Stimulated activated CD4-positive, alpha-beta T cell treated with anti-CD3 and anti-CD28 coated beads, Interleukin-15, amount 100 ng/mL, for 48 hours (primary cell): ENCODE measurements around the gene MACROD2.

Experiments used
- DNase-seq, 2 donors: peaks; one replicate each; pipeline ENCODE4 v3.0.0-alpha.2; 2020; ENCODE audit warnings: low read depth in 2 of 2

MACROD2 gene

DNA sequence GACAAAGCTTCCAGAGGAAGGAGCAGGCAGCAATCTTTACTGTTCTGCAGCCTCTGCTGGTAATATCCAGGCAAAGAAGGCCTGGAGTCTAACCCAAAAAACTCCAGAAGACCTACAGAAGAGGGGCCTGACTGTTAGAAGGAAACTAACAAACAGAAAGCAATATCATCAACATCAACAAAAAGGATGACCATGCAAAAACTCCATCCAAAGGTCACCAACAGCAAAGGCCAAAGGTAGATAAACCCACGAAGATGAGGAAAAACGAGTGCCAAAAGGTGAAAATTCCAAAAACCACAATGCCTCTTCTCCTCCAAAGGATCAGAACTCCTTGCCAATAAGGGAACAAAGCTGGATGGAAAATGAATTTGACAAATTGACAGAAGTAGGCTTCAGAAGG is 811.9 kb downstream of the MACROD2 start:
- DNase-seq, result no peak

DNA sequence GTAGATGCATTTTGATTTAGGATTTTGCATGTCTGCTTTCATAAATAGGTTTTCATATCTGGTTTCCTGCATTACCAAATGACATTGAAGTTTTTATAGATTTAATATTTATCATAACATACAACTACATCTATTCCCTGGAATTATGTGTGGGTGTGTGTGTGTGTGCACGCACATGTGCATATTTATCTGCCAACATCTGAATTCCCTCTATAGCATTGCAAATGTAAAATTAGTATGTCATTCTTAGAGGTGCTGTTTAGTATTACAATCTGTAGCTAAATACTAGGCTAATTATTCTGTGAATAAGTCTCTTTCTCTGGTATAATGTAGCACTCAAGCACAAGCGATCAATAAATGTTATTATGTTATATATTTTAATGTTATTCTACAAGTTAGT is 820.0 kb downstream of the MACROD2 start:
- DNase-seq, result no peak

DNA sequence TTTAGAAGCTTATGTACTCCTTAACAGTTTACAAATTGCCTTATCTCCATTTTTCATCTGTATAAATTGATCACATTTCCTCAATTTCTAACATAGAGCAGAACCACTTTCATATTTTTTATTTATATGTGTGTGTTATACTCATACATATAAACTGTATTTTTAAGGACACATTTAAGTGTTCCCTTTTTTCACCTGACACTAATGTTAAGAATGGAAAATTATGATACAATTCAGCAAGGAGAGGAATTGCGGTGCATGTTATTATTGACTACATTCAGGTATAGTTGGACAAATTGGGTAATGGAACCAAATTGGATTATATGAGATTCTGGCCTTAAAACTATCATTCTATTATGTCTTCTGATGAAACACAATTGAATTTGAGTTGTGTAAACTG is 821.2 kb downstream of the MACROD2 start:
- DNase-seq, result no peak

DNA sequence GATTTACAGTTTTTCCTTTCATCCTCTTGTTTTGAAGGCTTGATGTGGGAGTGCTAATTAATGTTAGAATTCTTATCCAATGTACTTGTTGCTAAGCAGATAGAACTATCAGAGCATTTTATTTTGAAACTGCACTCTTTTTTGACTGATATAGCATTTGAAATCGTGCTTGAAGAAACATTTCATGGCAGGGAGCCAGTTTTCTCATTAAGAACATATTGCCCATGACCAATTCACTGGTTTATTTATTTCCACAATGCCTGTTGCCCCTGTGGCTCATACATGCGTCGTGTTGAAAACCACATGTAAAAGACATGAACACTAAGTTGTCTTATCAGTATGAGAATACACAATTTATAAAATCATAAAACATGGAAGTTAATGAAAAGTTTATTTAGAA is 821.8 kb downstream of the MACROD2 start:
- DNase-seq, result no peak

DNA sequence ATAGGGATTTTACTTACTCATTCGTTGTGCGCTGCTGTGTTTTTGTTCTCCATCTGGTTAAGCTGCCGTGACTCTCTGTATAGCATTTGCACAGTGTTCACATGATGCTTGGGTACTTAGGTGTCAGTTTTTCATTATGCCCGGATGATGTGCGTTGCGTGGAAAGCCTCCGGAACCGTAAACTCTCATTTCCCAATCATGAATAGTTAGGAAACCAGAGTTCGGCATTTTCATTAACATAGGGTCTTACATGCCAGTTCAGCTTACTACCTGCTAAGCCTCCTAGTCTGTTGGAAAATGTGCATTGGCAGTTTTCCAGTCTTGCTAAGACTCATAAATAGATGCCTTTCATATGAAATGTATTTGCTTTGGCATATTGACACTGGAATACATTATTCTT is 825.5 kb downstream of the MACROD2 start:
- DNase-seq, result no peak

DNA sequence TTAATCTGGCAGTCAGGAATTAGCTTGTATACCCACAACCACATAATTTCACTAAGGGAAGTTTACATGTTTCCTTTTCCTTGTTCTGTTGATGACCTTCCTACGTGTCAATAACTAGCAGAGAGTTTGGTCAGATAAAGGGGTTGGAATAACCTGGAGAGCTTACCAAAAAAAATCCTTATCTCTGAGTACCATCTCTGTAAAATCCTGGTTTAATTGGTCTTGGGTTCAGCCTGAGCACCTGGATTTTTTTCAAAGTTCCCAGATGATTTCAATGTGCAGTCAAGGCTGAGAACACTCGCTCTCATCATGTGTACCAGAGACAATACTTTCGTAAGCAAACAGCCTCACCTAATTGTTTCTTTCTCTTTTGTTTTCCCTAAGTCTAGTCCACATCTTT is 825.9 kb downstream of the MACROD2 start:
- DNase-seq, result no peak

DNA sequence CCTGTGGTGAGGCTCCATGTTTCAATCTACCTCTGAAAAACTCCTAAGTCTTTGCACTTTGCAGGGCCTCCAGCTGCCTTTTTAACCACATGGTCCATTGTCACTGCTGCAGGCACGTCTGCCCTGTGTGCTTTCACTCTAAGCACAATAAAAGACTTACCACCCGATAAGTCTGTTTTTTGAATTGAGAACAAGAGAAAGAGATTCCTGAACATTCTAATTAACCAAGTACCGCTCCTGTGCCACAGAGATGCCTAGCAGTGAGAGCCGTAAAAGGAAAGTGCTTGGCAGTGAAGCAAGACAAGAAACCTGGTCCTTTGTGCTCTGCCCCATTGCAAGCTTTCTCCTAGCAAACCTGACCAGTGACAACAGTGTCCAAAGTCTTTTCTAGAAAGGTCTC is 829.7 kb downstream of the MACROD2 start:
- no peak for DNase-seq

DNA sequence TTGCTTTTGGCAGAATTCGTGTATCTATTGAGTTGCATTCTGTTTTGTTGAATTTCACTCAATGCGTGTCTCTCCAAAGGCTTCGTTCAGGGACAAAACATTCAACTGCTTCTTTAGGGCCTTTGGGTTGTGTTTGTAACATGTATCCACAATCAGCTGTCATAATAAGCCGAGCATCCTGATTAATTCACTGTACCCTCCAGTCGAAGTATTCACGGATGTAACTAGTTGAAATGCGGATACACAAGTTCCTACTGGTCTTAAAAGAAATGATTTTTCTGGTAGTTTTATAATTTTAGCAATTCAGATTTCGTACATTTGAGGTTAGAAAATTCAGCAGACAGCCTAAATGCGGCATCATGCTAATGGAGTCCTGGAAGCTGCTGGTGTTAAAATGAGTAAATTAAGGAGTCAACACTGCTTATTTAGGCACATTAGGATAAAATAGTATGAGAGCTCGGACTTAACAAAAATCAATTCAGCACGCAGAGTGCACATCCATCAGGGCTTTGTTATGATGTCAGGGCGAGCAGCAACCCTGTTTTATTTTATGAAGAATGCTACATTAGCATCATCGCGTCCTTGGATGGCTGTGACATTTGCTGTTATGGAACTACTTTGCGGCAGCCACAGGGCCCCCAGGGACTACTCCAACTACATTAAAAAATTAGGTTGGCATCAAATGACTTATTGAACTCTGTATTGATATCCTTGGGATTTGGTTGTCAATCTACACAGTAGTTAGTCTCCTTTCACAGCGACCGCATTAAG is 831.4 kb downstream of the MACROD2 start:
- no peak for DNase-seq

DNA sequence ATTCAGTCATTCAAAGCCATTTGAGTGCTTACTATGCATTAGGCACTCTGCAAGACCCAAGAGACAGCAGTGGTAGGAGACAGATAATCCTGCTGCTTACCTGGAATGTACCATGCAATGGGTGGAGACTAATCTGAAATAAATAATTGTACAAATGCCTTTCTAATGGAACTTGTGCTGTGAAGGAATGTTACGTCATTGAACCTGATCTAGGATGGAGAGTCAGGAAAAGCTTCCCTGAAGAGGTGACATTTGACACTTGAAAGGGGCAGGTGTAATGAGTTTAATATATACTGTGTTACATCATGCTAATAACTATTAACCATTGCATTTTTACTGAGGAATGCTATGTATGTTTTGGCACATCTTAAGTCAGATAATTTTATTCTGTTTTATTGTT is 833.1 kb downstream of the MACROD2 start:
- no peak for DNase-seq

DNA sequence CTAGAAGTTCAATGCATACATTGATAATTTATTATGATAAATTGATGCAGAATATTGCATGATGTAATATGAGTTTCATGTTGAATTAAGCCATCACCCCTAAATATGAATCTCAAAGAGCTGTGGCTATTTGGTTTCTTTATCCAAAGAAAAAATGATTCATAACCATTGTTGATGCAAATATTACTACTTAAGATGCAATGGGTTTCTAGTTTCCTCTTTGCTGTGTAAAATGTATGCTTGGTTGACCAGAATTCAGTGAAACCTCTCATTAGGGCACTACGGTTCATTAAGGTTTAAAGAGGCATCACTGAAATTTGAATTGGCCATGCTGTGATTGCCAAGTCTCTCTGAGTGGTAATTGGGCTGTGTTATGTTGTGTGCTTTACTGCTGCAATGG is 834.6 kb downstream of the MACROD2 start:
- no peak for DNase-seq

DNA sequence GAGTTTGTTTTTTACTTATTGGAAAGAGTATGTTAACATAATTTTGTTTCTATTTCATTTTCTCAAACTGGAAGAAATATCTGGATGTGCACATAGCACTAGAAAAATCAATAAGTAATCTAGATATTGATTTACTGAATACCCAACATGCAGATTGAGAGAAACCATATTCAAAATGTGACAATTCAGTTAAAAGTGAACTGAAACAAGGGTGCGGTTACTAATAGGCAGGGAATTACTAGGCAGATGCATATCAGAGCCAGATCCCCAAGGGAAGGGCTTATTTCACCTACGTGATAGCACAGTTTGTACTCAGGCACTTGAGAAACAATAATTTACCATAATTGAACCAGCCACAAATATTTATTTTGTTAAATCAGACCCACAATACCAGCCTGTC is 835.1 kb downstream of the MACROD2 start:
- DNase-seq, result no peak

DNA sequence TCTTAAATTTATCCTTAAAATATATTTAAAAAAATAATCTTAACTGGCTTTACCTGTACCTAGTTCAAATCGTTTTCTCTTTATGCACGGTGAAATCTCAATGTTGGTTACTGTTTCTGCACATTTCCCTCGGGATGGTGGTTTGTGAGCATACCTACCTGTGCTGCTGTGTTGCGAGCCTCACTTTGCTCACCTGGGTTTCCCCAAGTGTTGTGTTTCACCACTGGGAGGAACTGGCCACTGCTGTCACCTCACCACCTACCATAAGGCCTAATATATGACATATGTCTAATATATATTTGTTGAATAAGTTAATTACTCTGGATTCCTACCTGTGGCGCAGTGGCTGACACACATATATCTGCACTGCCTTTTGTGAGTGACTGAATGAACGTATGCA is 835.6 kb downstream of the MACROD2 start:
- no peak for DNase-seq

DNA sequence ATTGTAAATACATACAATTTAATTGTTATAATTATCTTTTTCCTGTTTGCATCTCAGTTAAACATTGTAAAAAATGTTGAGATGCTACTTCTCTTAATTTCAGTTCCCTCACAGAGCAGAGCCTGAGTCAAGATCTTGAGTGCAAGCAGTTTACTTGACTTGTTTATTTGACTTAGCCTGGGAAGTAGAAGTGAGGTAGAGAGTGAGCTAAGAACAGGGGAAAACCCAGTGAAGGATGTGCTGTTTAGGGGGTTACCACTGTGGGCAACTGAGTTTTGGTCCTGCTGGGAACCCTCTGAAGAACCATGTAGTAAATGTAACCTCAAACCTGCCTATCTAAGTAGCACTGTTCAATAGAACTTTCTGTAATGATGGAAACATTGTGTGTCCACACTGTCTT is 837.3 kb downstream of the MACROD2 start:
- no peak for DNase-seq

DNA sequence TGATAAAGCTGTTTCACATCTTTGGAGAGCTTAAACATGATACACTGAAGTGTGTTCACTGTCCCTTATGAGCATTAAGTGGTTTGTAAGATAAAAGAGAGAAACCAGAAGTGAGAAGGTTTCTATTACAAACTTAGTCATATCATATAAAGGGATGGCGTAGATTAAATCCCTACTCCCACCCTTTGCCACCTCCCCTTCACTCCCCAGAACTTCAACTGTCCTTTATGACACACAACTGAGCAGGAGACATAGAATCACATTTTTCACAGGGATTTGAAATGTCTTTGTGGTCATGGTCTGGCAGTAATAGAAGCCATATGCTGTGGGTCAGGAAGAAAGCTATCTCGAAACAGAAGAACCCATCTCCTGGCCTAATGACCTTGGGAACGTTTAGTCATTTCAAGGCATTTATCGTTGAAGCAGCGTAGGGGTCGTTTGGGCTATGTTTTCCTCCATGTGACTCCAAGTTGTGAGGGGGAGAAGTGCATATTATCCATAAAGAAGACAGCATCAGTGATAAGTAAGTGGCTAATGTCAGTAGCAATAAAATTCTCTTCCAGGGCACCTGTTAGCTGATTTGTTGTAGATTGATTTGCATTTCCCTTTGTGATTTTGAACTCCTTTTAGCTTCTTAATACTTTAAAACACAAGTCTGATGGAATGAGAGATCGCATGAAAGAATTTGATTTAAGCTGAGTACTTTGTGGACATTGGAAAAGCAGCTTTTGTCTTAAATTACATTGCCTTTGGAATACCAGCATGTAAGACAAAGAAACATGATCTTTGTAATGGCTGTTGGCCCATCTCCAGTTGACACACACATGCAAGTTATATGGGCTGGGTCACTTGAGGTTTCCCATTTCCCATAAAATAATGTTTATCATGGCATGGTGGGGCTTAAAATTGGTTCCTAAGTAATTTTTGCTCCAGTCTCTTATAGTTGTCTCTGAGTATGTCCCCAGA is 843.6 kb downstream of the MACROD2 start:
- no peak for DNase-seq

DNA sequence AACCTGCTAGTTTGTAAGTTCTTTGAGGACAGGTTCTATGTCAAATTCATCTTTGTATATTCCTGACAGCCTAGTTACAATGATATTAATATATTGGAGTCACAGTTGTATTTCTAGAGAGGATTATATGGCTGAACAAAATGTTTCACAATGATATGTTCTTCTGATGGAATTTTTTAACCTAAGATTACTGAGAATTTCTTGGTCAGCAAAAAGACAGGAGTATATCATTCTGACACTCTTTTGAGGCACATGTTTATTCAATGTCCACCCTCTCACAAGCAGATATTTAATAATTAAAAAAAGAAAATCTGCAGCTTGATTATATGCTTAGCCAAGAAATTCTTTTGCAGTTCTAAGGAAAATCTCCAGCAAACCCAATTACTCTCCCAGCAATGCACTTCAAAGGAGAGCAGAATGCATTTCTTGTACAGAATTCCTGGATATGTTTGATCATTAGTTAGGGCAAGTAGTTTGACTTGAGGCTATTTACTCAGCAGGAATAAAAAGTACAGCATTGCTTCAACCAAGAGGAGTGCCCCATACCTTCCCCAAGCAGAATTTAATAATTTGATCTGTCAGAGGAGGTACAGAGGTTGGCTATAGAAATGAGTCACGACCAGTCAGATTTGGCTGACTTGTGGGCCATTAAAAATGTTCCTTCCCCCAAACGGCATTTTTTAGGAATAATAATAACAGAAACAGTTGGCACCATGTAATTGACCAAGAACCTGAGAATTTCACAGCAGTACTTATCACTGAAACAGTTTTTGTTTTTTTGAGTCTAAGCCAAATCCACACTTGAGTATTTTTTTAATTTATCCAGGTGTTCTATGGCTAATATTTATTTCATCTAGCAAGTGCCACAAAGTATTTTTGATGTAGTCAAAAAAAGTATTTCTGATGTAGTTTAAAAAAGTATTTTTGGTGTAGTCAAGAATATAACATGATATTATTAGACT is 850.2 kb downstream of the MACROD2 start:
- DNase-seq, result no peak

DNA sequence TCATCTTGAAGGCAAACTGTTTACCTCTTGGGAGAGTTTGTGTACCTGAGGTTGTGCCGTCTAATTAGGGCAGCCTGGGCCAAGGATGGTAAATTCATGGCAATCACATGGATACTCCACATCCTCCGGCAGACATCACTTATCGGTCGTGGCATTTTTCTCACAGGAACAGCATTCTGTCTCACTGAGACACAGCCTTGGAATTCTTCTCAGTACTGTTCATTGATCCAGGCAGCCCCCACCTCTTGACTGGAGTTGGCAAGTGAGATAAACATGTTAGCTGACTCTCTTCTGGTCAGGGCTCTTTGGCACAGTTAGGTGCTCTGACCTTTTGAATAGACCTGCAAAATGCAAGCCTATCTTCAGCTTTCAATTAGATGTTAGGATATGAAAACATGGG is 853.5 kb downstream of the MACROD2 start:
- no peak for DNase-seq

DNA sequence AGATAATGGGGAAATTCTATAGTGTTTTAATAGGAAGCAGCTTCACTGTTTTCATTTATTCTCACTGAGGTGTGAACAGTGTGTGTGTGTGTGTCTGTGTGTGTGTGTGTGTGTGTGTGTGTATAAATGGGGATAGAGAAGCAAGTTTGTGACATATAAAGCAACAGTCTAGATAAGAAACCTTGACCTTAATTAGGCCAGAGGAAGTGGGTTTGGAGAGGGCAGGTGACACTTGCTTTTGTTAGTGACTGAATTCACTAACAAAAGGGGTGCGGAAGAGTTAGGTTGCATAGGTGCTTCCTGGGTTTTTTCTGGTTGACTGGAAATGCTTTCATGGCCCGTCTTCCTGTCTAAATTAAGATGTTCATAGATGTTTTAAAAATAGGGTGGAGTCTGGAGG is 857.8 kb downstream of the MACROD2 start:
- DNase-seq, result no peak

DNA sequence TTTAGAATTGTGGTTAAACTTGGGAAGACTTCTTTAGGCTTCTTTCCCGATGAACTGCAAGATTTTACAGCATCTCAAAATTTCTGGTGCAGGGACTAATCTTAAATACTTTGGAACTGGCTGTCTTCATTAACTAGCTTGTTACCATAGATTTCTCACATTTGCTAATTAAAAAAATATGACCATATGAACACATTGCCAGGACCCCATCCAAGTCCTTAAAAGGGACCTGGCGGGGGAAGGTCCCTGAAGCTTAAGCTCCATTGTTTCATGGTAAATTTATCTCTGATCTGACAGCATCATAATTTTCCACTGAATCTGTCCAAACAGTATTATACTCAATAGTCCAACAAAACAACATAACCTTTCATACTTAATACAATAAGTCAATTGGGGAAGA is 859.9 kb downstream of the MACROD2 start:
- DNase-seq, result no peak

DNA sequence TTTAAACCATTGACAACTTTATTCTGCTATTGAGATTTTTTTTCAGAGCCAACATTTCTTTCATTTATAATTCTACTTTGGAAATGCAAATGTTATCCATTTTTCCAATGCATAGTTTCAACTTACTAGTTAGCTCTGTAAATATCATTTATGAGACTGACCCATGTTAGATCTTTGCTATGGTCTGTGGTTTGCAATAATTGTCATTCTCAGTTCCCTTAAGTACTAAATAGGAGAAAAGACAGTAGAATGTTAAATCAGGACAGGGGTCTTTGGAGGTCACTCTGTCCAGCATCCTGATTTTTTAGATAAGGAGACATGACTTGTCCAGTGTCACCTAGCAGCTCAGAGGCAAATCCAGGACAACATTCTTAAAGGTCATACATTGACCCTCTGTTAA is 864.3 kb downstream of the MACROD2 start:
- DNase-seq, result no peak

DNA sequence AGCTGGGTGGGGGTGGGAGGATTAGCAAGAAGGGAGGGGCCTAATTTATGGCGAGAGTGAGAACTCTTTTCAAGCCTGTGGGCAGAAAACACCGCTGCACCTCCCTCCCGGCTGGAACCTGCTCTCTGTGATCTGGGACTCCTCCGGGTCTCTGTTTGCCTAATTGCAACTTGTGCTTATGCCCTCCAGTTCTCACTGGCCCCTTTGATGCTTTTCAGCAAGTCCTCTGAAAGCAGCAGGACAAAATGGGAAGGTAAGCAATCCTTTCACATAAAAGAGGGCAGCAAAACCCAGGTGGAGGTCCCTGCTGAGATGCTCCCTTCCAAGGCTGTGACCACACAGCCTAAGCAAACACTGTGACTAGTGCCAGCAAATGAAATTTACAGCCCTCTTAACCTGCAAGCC is 865.1 kb downstream of the MACROD2 start:
- no peak for DNase-seq

DNA sequence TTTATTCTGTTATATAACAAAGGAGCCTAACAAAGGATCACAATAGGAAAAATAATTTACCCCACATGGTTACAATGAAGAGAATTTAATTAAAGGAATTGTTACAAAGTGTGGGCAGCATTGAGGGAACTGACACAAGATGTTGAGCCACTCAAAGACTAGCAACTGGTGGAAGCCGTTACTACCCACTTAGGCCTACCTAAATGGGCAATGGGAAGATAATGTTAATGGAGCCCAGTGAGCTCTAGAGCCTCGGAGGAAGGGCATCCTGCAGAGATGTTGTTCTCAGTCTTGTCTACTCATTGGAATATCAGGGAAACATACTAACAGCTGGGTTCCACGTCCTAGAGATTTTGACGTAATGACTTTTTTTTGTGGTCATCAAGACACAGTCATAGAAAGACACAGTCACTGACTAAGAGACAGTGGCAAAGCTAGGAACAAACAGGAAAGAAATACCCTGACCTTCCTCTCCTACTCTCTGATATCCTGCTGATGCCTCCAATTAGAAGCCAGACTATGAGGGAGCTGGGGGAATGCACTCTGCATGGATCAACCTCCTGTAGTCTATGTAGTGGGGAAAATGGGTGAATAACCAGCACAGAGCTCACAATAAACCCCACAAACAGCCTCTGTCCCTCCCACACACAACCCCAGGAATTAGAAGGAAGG is 865.8 kb downstream of the MACROD2 start:
- DNase-seq, result no peak
